DND-41 (cell line): ENCODE data around the gene PMEPA1.
A peak's percentile ranks its signal among the peaks of the same experiment; 100 is the strongest.

Experiments used
- ATAC-seq: fragments of 200-7000 bp; cut with Tn5 transposase; 3 replicates; pipeline ENCODE4 v1.9.1; 2021; ENCODE audit warnings: low read depth; ENCODE audit not compliant: insufficient read depth
- DNase-seq: peaks from one replicate; pipeline ENCODE4 v3.0.0-alpha.2; 2020
- H2AFZ ChIP-seq: 2 replicates; pipeline ENCODE4 v1.6.0; 2012; ENCODE audit warnings: low read depth, low read length
- H3K27ac ChIP-seq: 2 replicates; pipeline ENCODE4 v1.5.1; 2012; ENCODE audit warnings: low read length, inconsistent platforms
- H3K27me3 ChIP-seq: fragments of 200-600 bp; sonication (generic); 2 replicates; pipeline ENCODE4 v1.6.0; 2012; ENCODE audit warnings: low read length, mild to moderate bottlenecking, inconsistent platforms; ENCODE audit not compliant: insufficient read depth, poor library complexity
- H3K36me3 ChIP-seq: 2 replicates; pipeline ENCODE4 v1.5.1; 2012; ENCODE audit warnings: low read length, inconsistent platforms; ENCODE audit not compliant: insufficient read depth
- H3K4me1 ChIP-seq: 2 replicates; pipeline ENCODE4 v1.5.1; 2012; ENCODE audit warnings: mild to moderate bottlenecking, low read length; ENCODE audit not compliant: insufficient read depth
- H3K4me2 ChIP-seq: 2 replicates; pipeline ENCODE4 v1.6.0; 2012; ENCODE audit warnings: mild to moderate bottlenecking, moderate library complexity, low read length, inconsistent platforms; ENCODE audit not compliant: insufficient read depth
- H3K4me3 ChIP-seq, 2 experiments: fragments of 200-600 bp in 1 of 2; shearing (Covaris generic) in 1 of 2; 2 replicates each; pipeline ENCODE4 v1.5.1; 2012 to 2016; ENCODE audit warnings: inconsistent platforms in 2 of 2, low read length in 2 of 2, mild to moderate bottlenecking in 2 of 2, low read depth in 1 of 2, moderate library complexity in 1 of 2
- H3K79me2 ChIP-seq: 2 replicates; pipeline ENCODE4 v1.6.0; 2012; ENCODE audit warnings: low read length, inconsistent platforms; ENCODE audit not compliant: insufficient read depth
- H3K9ac ChIP-seq: 2 replicates; pipeline ENCODE4 v1.6.0; 2012; ENCODE audit warnings: low read depth, mild to moderate bottlenecking, inconsistent platforms, low read length, moderate library complexity
- H3K9me3 ChIP-seq: 2 replicates; pipeline ENCODE4 v1.5.1; 2012; ENCODE audit warnings: low read length, moderate library complexity, mild to moderate bottlenecking, inconsistent platforms; ENCODE audit not compliant: insufficient read depth, severe bottlenecking
- H4K20me1 ChIP-seq: 2 replicates; pipeline ENCODE4 v1.6.0; 2012; ENCODE audit warnings: low read length; ENCODE audit not compliant: insufficient read depth
- EZH2 ChIP-seq: IDR thresholded peaks from 3 replicates; pipeline ENCODE4 v1.6.1; 2012; ENCODE audit warnings: borderline replicate concordance, low read depth, mild to moderate bottlenecking, moderate library complexity, low read length, inconsistent platforms; ENCODE audit not compliant: severe bottlenecking
- TF ChIP-seq, protein P1 (sequence below): IDR thresholded peaks from 2 replicates; pipeline ENCODE4 v1.5.1; 2012; ENCODE audit warnings: borderline replicate concordance, low read length, moderate library complexity, mild to moderate bottlenecking; ENCODE audit not compliant: poor library complexity, severe bottlenecking; ENCODE audit errors: extremely low read depth

Gene PMEPA1

DNA sequence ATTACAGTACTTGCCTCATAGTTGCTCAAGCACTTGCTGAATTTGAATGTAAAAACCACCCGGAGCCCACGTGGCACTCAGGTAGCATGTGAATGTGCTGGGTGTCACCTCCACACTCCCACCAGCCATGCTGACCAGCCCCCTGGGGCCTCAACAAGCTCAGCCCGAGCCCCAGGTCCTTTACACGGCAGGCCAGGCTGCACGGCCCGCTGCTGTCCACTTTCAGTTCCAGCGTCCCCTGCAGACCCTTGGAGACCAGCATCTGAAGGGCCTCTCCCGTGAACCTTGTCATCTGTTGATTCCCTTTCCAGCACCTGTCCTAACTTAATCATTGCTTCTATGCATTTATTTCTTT is 56.3 kb downstream of the PMEPA1 start:
- Histone ChIP-seq H3K27me3 (peaks cover 47% of the 10 kb centered on the region), H3K4me2 (no peak overlapping the region), H3K9me3 (no peaks in the 10 kb centered on the region), H3K79me2 (no peaks in the 10 kb centered on the region), H3K4me1 (peaks cover 10% of the 10 kb centered on the region), H2AFZ (no peak overlapping the region), H4K20me1 (peaks cover 43% of the 10 kb centered on the region), H3K4me3 (no peak overlapping the region), H3K36me3 (no peaks in the 10 kb centered on the region), H3K27ac (no peak overlapping the region), H3K9ac (no peak overlapping the region)
- DNase-seq (no peak), ATAC-seq (no peak)
- no peak for TF ChIP-seq EZH2
- TF ChIP-seq, protein P1, sequence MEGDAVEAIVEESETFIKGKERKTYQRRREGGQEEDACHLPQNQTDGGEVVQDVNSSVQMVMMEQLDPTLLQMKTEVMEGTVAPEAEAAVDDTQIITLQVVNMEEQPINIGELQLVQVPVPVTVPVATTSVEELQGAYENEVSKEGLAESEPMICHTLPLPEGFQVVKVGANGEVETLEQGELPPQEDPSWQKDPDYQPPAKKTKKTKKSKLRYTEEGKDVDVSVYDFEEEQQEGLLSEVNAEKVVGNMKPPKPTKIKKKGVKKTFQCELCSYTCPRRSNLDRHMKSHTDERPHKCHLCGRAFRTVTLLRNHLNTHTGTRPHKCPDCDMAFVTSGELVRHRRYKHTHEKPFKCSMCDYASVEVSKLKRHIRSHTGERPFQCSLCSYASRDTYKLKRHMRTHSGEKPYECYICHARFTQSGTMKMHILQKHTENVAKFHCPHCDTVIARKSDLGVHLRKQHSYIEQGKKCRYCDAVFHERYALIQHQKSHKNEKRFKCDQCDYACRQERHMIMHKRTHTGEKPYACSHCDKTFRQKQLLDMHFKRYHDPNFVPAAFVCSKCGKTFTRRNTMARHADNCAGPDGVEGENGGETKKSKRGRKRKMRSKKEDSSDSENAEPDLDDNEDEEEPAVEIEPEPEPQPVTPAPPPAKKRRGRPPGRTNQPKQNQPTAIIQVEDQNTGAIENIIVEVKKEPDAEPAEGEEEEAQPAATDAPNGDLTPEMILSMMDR: no peak

GRCh38 chr20:57652606-57653545 is 56.9 kb downstream of the PMEPA1 start:
- H2AFZ ChIP-seq: no peak overlapping the region
- H3K36me3 ChIP-seq: no peaks in the 10 kb centered on the region
- ATAC-seq (no peak), DNase-seq (peak; percentile 10)
- no peak overlapping the region for H3K27ac ChIP-seq
- H3K9me3 ChIP-seq: no peaks in the 10 kb centered on the region
- no peak overlapping the region for H3K4me3 ChIP-seq
- H3K79me2 ChIP-seq: no peaks in the 10 kb centered on the region
- H4K20me1 ChIP-seq: peaks cover 43% of the 10 kb centered on the region
- no peak overlapping the region for H3K4me2 ChIP-seq
- no peak overlapping the region for H3K9ac ChIP-seq
- H3K27me3 ChIP-seq: peaks cover 47% of the 10 kb centered on the region
- H3K4me1 ChIP-seq: peaks cover 6% of the 10 kb centered on the region
- TF ChIP-seq EZH2: no peak
- TF ChIP-seq, protein P1: no peak

DNA sequence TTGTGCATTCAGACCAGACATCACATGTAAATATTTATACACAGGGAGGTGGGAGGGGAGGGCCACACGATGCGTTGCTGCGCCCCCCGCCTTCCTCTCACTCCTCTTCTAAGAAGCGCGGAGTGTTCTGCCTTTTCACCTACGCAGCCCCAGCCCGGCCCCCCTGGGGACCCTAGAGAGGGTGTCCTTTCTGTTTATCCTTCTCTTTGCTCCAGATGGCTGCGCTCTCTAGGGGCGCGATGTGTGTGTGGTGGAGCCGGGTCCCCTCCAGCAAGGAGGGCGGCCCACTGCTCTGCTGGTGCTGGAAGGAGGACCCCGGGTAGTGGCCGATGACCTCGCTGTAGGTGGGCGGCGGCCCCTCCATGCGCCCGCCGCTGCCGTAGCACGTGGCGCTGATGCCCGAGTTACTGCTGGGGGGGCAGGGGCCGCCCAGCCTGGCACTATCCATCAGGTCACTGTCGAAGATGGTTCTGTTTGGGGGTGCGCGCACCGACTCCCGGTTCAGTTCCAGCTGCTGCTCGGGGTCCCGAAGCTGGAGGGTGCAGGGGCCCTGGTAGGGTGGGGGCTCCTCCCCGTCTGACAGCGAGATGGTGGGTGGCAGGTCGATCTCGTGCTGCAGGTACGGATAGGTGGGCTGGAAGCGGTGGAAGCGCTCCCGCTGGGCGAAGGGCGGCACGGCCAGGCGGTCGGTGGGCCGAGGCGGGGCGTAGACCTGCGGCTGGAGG is 57.8 kb downstream of the PMEPA1 start:
- DNase-seq: peak; percentile 11
- Histone ChIP-seq H3K36me3 (no peaks in the 10 kb centered on the region), H3K9me3 (no peaks in the 10 kb centered on the region), H3K9ac (no peak overlapping the region), H3K27ac (no peak overlapping the region), H3K4me2 (no peak overlapping the region), H3K27me3 (peaks cover 43% of the 10 kb centered on the region), H2AFZ (no peak overlapping the region), H3K4me3 (no peak overlapping the region), H3K79me2 (no peaks in the 10 kb centered on the region), H4K20me1 (peaks cover 37% of the 10 kb centered on the region), H3K4me1 (no peaks in the 10 kb centered on the region)
- TF ChIP-seq, protein P1: no peak
- no peak for TF ChIP-seq EZH2
- ATAC-seq: no peak
